ENCODE data around the gene MAP3K4. TPM values are rescaled to one million over a fixed set of nuclear protein-coding genes. Genes with fewer than 3 reads are reported as not detected.

Gene MAP3K4
- total RNA-seq, 1 donor from 2014 or later = 41.3 TPM

GRCh38 chr6:161107779-161108730 lies 116.5 kb downstream of the MAP3K4 start:
- Histone ChIP-seq H3K4me3 (ENCODE audit: low read depth, low read length) (no peak overlapping the region), H3K27me3 (ENCODE audit: control insufficient read depth, insufficient read depth, low read length) (no peaks in the 10 kb centered on the region), H3K36me3 (ENCODE audit: control insufficient read depth, insufficient read depth, low read length) (peaks cover 32% of the 10 kb centered on the region)
- FAIRE-seq (no peak), DNase-seq (ENCODE audit: low read depth) (no peak)
- TF ChIP-seq CTCF (IDR thresholded peaks at IDR 0.05; ENCODE audit: insufficient read depth, low read length, severe bottlenecking) = no peak

GRCh38 chr6:161108916-161109315 lies 117.3 kb downstream of the MAP3K4 start:
- Histone ChIP-seq H3K4me3 (ENCODE audit: low read depth, low read length) (no peak overlapping the region), H3K36me3 (ENCODE audit: control insufficient read depth, insufficient read depth, low read length) (peaks cover 32% of the 10 kb centered on the region), H3K27me3 (ENCODE audit: control insufficient read depth, insufficient read depth, low read length) (no peaks in the 10 kb centered on the region)
- FAIRE-seq (no peak), DNase-seq (ENCODE audit: low read depth) (no peak)
- TF ChIP-seq CTCF (IDR thresholded peaks at IDR 0.05; ENCODE audit: insufficient read depth, low read length, severe bottlenecking) = no peak

- no peak for TF ChIP-seq CTCF (IDR thresholded peaks at IDR 0.05; ENCODE audit: insufficient read depth, low read length, severe bottlenecking)
- DNase-seq (ENCODE audit: low read depth) (no peak), FAIRE-seq (no peak)
- peaks cover 32% of the 10 kb centered on the region for H3K36me3 ChIP-seq (ENCODE audit: control insufficient read depth, insufficient read depth, low read length)
- H3K4me3 ChIP-seq (ENCODE audit: low read depth, low read length) = no peak overlapping the region
- H3K27me3 ChIP-seq (ENCODE audit: control insufficient read depth, insufficient read depth, low read length) = no peaks in the 10 kb centered on the region
Measured at GRCh38 chr6:161109366-161109765, 117.8 kb downstream of the MAP3K4 start.

GRCh38 chr6:161110028-161110779 lies 118.6 kb downstream of the MAP3K4 start:
- DNase-seq (ENCODE audit: low read depth) (no peak), FAIRE-seq (no peak)
- H3K36me3 ChIP-seq (ENCODE audit: control insufficient read depth, insufficient read depth, low read length) = peaks cover 32% of the 10 kb centered on the region

GRCh38 chr6:161111261-161111660 lies 119.7 kb downstream of the MAP3K4 start:
- Histone ChIP-seq H3K4me3 (ENCODE audit: low read depth, low read length) (no peak overlapping the region), H3K36me3 (ENCODE audit: control insufficient read depth, insufficient read depth, low read length) (peaks cover 32% of the 10 kb centered on the region), H3K27me3 (ENCODE audit: control insufficient read depth, insufficient read depth, low read length) (no peaks in the 10 kb centered on the region)
- TF ChIP-seq CTCF (IDR thresholded peaks at IDR 0.05; ENCODE audit: insufficient read depth, low read length, severe bottlenecking) = no peak
- no peak for DNase-seq (ENCODE audit: low read depth)
- no peak for FAIRE-seq

More at GRCh38 chr6:161110028-161110779, 118.6 kb downstream of the MAP3K4 start:
- no peaks in the 10 kb centered on the region for H3K27me3 ChIP-seq (ENCODE audit: control insufficient read depth, insufficient read depth, low read length)
- no peak overlapping the region for H3K4me3 ChIP-seq (ENCODE audit: low read depth, low read length)
- no peak for TF ChIP-seq CTCF (IDR thresholded peaks at IDR 0.05; ENCODE audit: insufficient read depth, low read length, severe bottlenecking)
